H1 (cell line): ENCODE data around the gene CHRD. TPM values are rescaled to one million over a fixed set of nuclear protein-coding genes. Genes with fewer than 3 reads are reported as not detected.

Experiments used
- JUN ChIP-seq: IDR thresholded peaks from 2 replicates; pipeline ENCODE4 v1.6.1; 2011; ENCODE audit warnings: low read depth, mild to moderate bottlenecking, improper control_type of control experiment, low read length
- polyA plus RNA-seq, 7 experiments: library from polyadenylated mRNA; depleted of rRNA in 3 of 7; stranded (reverse) in 5 of 7; unstranded in 2 of 7; fragments of >200 nt in 5 of 7; fragments of 200-250 nt in 2 of 7; gene quantifications; 1 replicate in 5 of 7; 2 replicates in 1 of 7; 4 replicates in 1 of 7; pipeline versions ENCODE4 v1.2.1 to v1.2.3, GENCODE V29; 2011 to 2013; ENCODE audit warnings: missing spikeins in 2 of 7, mixed read lengths in 2 of 7
- total RNA-seq: library from RNA; stranded (reverse); fragmentation: NEBNext Ultra II Directional; extraction: Animal tissue kit (Norgen Biotek cat#: 25700); gene quantifications from 2 replicates; pipeline ENCODE4 v1.2.1, GENCODE V29; 2021

The CHRD gene
- total and polyA plus RNA-seq, 2 of the 8 experiments (the other 6 are each of a cell fraction or from before 2014, with no cell fraction given), result 0.62 to 0.86 TPM

DNA sequence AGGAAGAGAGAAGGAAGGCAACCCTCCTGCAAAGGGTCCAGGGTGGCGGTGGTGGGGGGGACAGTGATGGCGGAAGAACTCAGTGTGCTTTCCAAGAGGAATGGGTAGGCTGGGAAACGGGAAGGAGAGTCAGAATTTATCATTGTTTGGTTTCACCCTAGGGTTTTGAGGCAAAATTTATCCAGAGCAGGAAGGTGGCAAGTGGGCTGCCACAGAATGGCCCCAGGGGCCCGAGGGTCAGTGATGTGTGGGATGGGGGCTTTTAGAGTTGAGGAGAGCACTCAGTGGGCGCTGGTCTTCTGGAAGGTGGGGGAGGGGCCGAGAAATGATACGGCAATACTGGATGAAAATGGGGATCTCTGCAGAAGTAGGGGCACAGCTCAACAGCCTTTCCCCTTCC, 41.9 kb upstream of the CHRD start (continued):
- TF ChIP-seq JUN, result no peak
